Smooth muscle cell (in vitro differentiated cells): ENCODE measurements around the gene NTRK3. TPM values are rescaled to one million over a fixed set of nuclear protein-coding genes. Genes with fewer than 3 reads are reported as not detected.

Source experiments
- DNase-seq: peaks from one replicate; lab custom pipeline; 2025; ENCODE audit not compliant: unreplicated experiment; lab: John Stamatoyannopoulos, UW
- H2AFZ ChIP-seq: fragments of 200-600 bp; sonication (generic); 2 replicates; pipeline ENCODE4 v1.6.0; 2016; ENCODE audit warnings: antibody characterized with exemption, low read depth, mild to moderate bottlenecking
- H3F3A ChIP-seq: fragments of 200-600 bp; sonication (generic); 2 replicates; pipeline ENCODE4 v1.6.0; 2017; ENCODE audit warnings: antibody characterized with exemption, low read depth
- H3K27ac ChIP-seq: fragments of 200-600 bp; sonication (generic); 2 replicates; pipeline ENCODE4 v1.5.1; 2016; ENCODE audit warnings: low read depth, mild to moderate bottlenecking
- H3K27me3 ChIP-seq: fragments of 200-600 bp; sonication (generic); 2 replicates; pipeline ENCODE4 v1.6.1; 2016; ENCODE audit warnings: low read depth, mild to moderate bottlenecking
- H3K36me3 ChIP-seq: fragments of 200-600 bp; sonication (generic); 2 replicates; pipeline ENCODE4 v1.5.1; 2016; ENCODE audit warnings: low read depth
- H3K4me1 ChIP-seq: fragments of 200-600 bp; sonication (generic); 2 replicates; pipeline ENCODE4 v1.5.1; 2016; ENCODE audit warnings: low read depth
- H3K4me2 ChIP-seq: fragments of 200-600 bp; sonication (generic); 2 replicates; pipeline ENCODE4 v1.6.0; 2016; ENCODE audit warnings: mild to moderate bottlenecking
- H3K4me3 ChIP-seq: fragments of 200-600 bp; sonication (generic); 2 replicates; pipeline ENCODE4 v1.5.1; 2016; ENCODE audit warnings: mild to moderate bottlenecking
- H3K79me2 ChIP-seq: fragments of 200-600 bp; sonication (generic); 2 replicates; pipeline ENCODE4 v1.6.0; 2016; ENCODE audit warnings: low read depth, mild to moderate bottlenecking
- H3K9ac ChIP-seq: fragments of 200-600 bp; sonication (generic); 2 replicates; pipeline ENCODE4 v1.6.0; 2016; ENCODE audit warnings: low read depth
- H3K9me3 ChIP-seq: fragments of 200-600 bp; sonication (generic); replicated peaks from 2 replicates; pipeline ENCODE4 v1.5.1; 2016; ENCODE audit warnings: low read depth
- H4K20me1 ChIP-seq: fragments of 200-600 bp; sonication (generic); 2 replicates; pipeline ENCODE4 v1.6.0; 2016; ENCODE audit warnings: low read depth
- WGBS: methylation state at CpG from one replicate; pipeline ENCODE4 v1.1.7; 2016; ENCODE audit warnings: low lambda C conversion rate; 5-methylcytosine and 5-hydroxymethylcytosine counted together
- polyA plus RNA-seq: library from polyadenylated mRNA; unstranded; fragments of >200 nt; fragmentation: Nextera tagmentation; extraction: Ambion mirVana; gene quantifications from 2 replicates; pipeline ENCODE4 v1.2.1, GENCODE V29; 2016
- total RNA-seq: library from RNA; depleted of rRNA; stranded (reverse); fragments of >200 nt; gene quantifications from 2 replicates; pipeline ENCODE4 v1.2.3, GENCODE V29; 2014
- TF ChIP-seq, protein P1 (sequence below): fragments of 200-600 bp; sonication (generic); IDR thresholded peaks from 2 replicates; pipeline ENCODE4 v1.5.1; 2017; ENCODE audit warnings: borderline replicate concordance, mild to moderate bottlenecking, antibody characterized with exemption; ENCODE audit not compliant: insufficient read depth, poor library complexity, severe bottlenecking

NTRK3 gene
- total and polyA plus RNA-seq, 2 experiments from 2014 or later, result 3.3 to 3.5 TPM

DNA sequence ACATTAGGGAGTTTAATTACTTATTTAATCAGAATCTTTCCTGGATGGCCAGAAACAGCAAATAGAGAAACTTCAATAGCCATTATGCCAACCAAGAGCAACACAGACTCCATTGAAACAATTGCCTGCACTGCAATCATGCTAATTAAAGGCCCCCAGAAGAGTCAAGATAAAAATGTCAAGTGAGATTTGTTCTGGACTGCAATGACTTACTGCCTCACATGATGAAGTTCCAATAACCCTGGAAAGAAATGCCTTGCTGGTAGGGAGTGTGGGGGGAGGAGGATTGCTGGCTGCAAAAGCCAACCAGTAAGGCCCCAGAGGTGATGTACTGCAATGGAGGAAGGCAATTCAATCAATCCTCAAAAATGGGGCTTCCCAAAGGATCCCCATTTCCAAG lies 257.9 kb downstream of the NTRK3 start:
- Histone ChIP-seq H3K36me3 (no peaks in the 10 kb centered on the region), H3K4me2 (no peak overlapping the region), H3K27ac (no peak overlapping the region), H3K9ac (no peak overlapping the region), H3K4me3 (no peak overlapping the region), H3K79me2 (no peaks in the 10 kb centered on the region), H4K20me1 (no peaks in the 10 kb centered on the region), H3F3A (no peaks in the 10 kb centered on the region), H3K27me3 (no peaks in the 10 kb centered on the region), H3K9me3 (no peaks in the 10 kb centered on the region), H2AFZ (no peak overlapping the region), H3K4me1 (no peaks in the 10 kb centered on the region)
- TF ChIP-seq, protein P1, sequence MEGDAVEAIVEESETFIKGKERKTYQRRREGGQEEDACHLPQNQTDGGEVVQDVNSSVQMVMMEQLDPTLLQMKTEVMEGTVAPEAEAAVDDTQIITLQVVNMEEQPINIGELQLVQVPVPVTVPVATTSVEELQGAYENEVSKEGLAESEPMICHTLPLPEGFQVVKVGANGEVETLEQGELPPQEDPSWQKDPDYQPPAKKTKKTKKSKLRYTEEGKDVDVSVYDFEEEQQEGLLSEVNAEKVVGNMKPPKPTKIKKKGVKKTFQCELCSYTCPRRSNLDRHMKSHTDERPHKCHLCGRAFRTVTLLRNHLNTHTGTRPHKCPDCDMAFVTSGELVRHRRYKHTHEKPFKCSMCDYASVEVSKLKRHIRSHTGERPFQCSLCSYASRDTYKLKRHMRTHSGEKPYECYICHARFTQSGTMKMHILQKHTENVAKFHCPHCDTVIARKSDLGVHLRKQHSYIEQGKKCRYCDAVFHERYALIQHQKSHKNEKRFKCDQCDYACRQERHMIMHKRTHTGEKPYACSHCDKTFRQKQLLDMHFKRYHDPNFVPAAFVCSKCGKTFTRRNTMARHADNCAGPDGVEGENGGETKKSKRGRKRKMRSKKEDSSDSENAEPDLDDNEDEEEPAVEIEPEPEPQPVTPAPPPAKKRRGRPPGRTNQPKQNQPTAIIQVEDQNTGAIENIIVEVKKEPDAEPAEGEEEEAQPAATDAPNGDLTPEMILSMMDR, result no peak
- no peak for DNase-seq

GRCh38 chr15:87986776-87987175 lies 269.8 kb downstream of the NTRK3 start:
- Histone ChIP-seq H3K4me2 (no peak overlapping the region), H3F3A (no peaks in the 10 kb centered on the region), H3K36me3 (no peaks in the 10 kb centered on the region), H3K9me3 (no peaks in the 10 kb centered on the region), H2AFZ (no peak overlapping the region), H3K4me3 (no peak overlapping the region), H4K20me1 (no peaks in the 10 kb centered on the region), H3K27ac (no peak overlapping the region), H3K79me2 (no peaks in the 10 kb centered on the region), H3K4me1 (no peaks in the 10 kb centered on the region), H3K9ac (no peak overlapping the region), H3K27me3 (no peaks in the 10 kb centered on the region)
- DNase-seq, result no peak
- TF ChIP-seq, protein P1, result no peak
- WGBS, result 95% methylated on average over 2 of the region's 2 CpGs

DNA sequence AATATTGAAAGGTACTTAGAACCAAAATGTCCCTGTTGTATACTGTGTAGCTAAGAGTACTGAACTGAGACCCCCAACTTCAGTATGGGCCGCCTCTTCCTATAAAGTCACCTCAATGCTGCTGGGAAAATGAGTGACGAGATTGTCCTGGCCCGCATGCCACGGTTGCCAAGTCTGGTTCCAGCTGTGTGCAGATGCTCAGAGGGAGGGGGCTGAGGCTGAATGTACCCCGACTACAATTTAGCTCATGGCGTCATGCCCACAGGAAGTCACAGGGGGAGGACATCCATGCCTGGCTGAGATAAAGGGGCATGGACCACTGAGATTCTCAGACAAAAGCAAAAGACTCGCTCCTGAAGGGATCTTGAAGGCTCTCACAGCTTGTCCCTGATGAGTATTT lies 271.1 kb downstream of the NTRK3 start:
- Histone ChIP-seq H3F3A (no peaks in the 10 kb centered on the region), H3K9ac (no peak overlapping the region), H3K4me3 (no peak overlapping the region), H3K27ac (no peak overlapping the region), H3K36me3 (no peaks in the 10 kb centered on the region), H4K20me1 (no peaks in the 10 kb centered on the region), H3K4me1 (no peaks in the 10 kb centered on the region), H3K4me2 (no peak overlapping the region), H2AFZ (no peak overlapping the region), H3K79me2 (no peaks in the 10 kb centered on the region), H3K27me3 (no peaks in the 10 kb centered on the region), H3K9me3 (no peaks in the 10 kb centered on the region)
- DNase-seq, result no peak
- TF ChIP-seq, protein P1, result no peak
- WGBS, result 91% methylated on average over 7 of the region's 7 CpGs

DNA sequence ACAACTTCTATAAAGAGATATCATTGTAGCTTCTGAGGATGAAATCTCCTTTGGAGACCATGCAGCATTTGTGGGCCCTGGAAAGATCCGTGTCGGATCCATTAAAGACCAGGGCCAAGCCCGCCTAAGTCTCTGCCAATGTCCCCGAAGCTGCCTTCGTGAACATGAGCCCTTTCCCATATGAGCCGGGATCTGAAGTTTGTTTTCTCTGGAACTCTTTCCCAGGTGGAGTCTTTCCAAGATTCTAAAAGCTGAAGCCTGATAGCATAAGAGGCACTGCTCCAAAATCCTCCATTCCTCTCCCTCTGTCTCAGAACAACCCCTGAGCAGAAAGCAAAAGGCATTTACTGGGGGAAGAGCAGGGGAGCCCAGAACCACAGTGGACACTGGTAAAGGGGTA lies 274.6 kb downstream of the NTRK3 start:
- WGBS, result 95% methylated on average over 6 of the region's 6 CpGs

More for the DNA sequence above, 274.6 kb downstream of the NTRK3 start:
- TF ChIP-seq, protein P1, result no peak
- Histone ChIP-seq H3K9ac (no peak overlapping the region), H4K20me1 (no peaks in the 10 kb centered on the region), H3K4me3 (no peak overlapping the region), H3K79me2 (no peaks in the 10 kb centered on the region), H3K36me3 (no peaks in the 10 kb centered on the region), H3F3A (no peaks in the 10 kb centered on the region), H3K4me1 (no peaks in the 10 kb centered on the region), H3K27ac (no peak overlapping the region), H2AFZ (no peak overlapping the region), H3K9me3 (no peaks in the 10 kb centered on the region), H3K27me3 (no peaks in the 10 kb centered on the region), H3K4me2 (no peak overlapping the region)
- no peak for DNase-seq
